ENCODE measurements around the gene INPP4B.

INPP4B gene

GRCh38 chr4:142485452-142485851 is 360.6 kb downstream of the INPP4B start:
- CTCF ChIA-PET: no interaction called here

DNA sequence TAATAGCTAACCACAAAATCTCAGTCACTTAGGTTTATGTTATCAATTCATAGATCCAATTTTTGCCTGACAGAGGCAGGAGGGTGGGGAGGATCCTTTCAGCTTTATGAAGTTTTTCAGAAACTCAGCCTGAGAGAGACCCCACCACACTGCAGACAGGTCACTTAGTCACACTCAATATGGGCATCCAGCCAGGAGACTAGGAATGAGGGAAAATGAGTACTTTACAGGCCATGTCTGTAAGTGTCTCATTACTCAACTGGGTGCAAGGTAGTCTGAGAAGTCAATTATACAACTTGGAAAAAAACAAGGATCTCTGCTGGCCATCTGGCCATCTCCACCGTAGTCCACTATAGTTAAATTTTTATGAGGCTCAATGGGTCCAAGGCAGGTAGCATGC is 365.9 kb downstream of the INPP4B start:
- Mint-ChIP-seq H3K4me1 (peaks cover 6% of the 10 kb centered on the region), H3K27ac (no peak overlapping the region), H3K9me3 (peaks cover 2% of the 10 kb centered on the region), H3K36me3 (peaks cover 2% of the 10 kb centered on the region), H3K4me3 (no peak overlapping the region), H3K27me3 (no peaks in the 10 kb centered on the region)
- DNase-seq: no peak
- CTCF ChIA-PET: no interaction called here

More at GRCh38 chr4:142485452-142485851, 360.6 kb downstream of the INPP4B start:
- H3K9me3 Mint-ChIP-seq: peaks cover 5% of the 10 kb centered on the region
- H3K27me3 Mint-ChIP-seq: no peaks in the 10 kb centered on the region
- peaks cover 3% of the 10 kb centered on the region for H3K36me3 Mint-ChIP-seq
- H3K4me3 Mint-ChIP-seq: no peak overlapping the region
- DNase-seq: no peak
- no peaks in the 10 kb centered on the region for H3K4me1 Mint-ChIP-seq
- no peak overlapping the region for H3K27ac Mint-ChIP-seq

DNA sequence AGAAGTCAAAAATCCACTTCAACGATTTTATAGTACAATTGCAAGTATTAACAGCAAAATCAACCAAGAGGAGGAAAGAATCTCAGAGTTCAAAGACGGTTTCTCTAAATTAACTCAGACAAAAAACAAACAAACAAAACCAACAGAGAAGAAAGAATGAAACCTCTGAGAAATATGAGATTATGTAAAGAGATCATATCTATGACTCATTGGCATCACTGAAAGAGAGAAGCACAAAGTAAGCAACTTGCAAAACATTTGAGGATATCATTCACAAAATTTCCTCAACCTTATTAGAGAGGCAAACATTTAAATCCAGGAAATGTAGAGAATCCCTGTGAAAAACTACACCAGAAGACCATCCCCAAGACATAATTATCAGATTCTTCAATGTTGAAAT is 370.4 kb downstream of the INPP4B start:
- DNase-seq: no peak
- Mint-ChIP-seq H3K4me1 (peaks cover 19% of the 10 kb centered on the region), H3K9me3 (peaks cover 2% of the 10 kb centered on the region), H3K36me3 (peaks cover 2% of the 10 kb centered on the region), H3K4me3 (no peak overlapping the region), H3K27me3 (no peaks in the 10 kb centered on the region), H3K27ac (no peak overlapping the region)
- CTCF ChIA-PET: interaction anchor here (1.4 kb wide), 1 partner anchor 13 kb away, joined by 4 read pairs; no protein-coding TSS in a partner anchor

GRCh38 chr4:142474398-142475087 is 371.6 kb downstream of the INPP4B start:
- Mint-ChIP-seq H3K36me3 (peaks cover 2% of the 10 kb centered on the region), H3K4me1 (peaks cover 19% of the 10 kb centered on the region), H3K27ac (no peak overlapping the region), H3K9me3 (peaks cover 2% of the 10 kb centered on the region), H3K27me3 (no peaks in the 10 kb centered on the region), H3K4me3 (no peak overlapping the region)
- CTCF ChIA-PET: no interaction called here
- DNase-seq: no peak

GRCh38 chr4:142473960-142474338 is 372.2 kb downstream of the INPP4B start:
- CTCF ChIA-PET: no interaction called here
- Mint-ChIP-seq H3K27me3 (no peaks in the 10 kb centered on the region), H3K4me1 (peaks cover 19% of the 10 kb centered on the region), H3K27ac (no peak overlapping the region), H3K9me3 (peaks cover 2% of the 10 kb centered on the region), H3K36me3 (peaks cover 2% of the 10 kb centered on the region), H3K4me3 (no peak overlapping the region)
- no peak for DNase-seq

DNA sequence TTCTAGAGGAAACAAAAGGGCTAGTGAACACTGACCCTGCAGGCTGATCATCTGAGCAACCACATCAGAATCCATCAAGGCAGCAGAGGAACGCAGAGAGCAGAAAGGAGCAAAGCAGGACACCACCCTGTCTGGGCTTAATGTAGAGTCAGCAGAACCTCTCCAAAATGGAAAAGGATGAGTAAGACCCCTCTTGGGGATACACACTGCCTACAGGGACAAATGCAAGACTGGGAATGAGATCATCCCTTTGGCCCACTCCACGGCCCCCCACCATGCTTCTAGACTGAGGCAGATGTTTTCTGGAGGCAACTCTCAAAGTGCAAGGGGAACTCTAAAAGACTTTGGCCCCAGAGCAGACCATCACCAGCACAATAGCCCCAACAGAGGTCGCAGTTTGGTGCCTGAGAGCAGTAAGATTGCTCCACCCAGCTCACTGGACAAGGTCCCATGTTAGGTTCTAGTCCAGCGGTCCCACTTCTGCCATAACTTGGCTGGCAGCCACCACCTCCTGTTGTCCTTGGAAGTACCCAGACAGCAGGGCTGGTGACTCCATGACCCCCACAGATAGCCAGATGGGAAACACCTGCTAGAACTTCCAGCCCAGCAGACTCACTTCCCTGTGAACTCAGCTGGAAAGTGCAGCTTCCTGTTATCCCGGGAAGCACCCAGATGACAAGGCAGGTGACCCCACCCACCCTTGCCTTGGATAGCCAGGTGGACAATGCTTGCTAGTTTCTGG is 372.7 kb downstream of the INPP4B start:
- CTCF ChIA-PET: no interaction called here
- no peak overlapping the region for H3K4me3 Mint-ChIP-seq

DNA sequence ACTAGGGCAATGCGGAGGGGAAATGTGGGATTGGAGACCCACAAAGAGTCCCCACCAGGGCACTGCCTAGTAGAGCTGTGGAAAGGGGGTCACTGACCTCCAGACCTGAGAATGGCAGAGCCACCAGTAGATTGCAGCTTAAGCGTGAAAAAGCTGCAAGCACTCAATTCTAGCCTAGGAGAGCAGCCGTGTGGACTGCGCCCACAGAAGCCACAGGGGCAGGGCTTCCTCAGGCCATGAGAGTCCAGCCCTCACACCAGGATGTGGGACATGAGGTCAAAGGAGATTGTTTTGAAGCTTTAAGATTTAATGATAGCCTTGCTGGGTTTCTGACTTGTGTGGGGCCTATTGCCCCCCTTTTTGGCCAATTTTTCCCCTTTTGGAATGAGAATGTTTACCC is 379.0 kb downstream of the INPP4B start:
- no peak overlapping the region for H3K27ac Mint-ChIP-seq
- no peak overlapping the region for H3K4me3 Mint-ChIP-seq
- no peak for DNase-seq
- peaks cover 4% of the 10 kb centered on the region for H3K9me3 Mint-ChIP-seq
- no peaks in the 10 kb centered on the region for H3K27me3 Mint-ChIP-seq
- H3K4me1 Mint-ChIP-seq: peaks cover 2% of the 10 kb centered on the region
- H3K36me3 Mint-ChIP-seq: peaks cover 3% of the 10 kb centered on the region
- CTCF ChIA-PET: interaction anchor here (0.7 kb wide), 1 partner anchor 854 kb away, joined by 3 read pairs; no protein-coding TSS in a partner anchor

More for the DNA sequence above, 372.7 kb downstream of the INPP4B start:
- Mint-ChIP-seq H3K9me3 (peaks cover 2% of the 10 kb centered on the region), H3K27ac (no peak overlapping the region), H3K27me3 (no peaks in the 10 kb centered on the region), H3K36me3 (no peaks in the 10 kb centered on the region), H3K4me1 (peaks cover 19% of the 10 kb centered on the region)
- no peak for DNase-seq

DNA sequence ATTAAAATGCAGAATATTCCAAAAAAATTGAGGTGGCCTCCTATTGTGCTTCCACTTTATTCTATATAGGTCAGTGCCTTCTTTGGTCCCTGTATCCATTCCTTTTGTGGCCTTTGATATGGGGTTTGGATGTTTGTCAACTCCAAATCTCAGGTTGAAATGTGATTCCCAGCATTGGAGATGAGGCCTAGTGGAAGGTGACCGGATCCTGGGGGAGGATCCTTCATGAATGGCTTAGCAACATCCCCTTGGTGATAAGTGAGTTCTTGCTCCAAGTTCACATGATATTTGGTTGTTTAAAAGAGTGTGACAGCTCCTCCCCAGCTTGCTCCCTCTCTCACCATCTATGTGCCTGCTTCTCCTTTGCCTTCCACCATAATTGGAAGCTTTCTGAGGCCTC is 380.6 kb downstream of the INPP4B start:
- H3K36me3 Mint-ChIP-seq: peaks cover 3% of the 10 kb centered on the region
- peaks cover 2% of the 10 kb centered on the region for H3K4me1 Mint-ChIP-seq

GRCh38 chr4:142463206-142463605 is 382.9 kb downstream of the INPP4B start:
- Mint-ChIP-seq H3K4me1 (peaks cover 2% of the 10 kb centered on the region), H3K36me3 (peaks cover 3% of the 10 kb centered on the region), H3K27ac (no peak overlapping the region), H3K4me3 (no peak overlapping the region), H3K27me3 (no peaks in the 10 kb centered on the region), H3K9me3 (peaks cover 4% of the 10 kb centered on the region)
- CTCF ChIA-PET: no interaction called here
- no peak for DNase-seq

More for the DNA sequence above, 380.6 kb downstream of the INPP4B start:
- no peak overlapping the region for H3K4me3 Mint-ChIP-seq
- no peak for DNase-seq
- H3K27me3 Mint-ChIP-seq: no peaks in the 10 kb centered on the region
- H3K9me3 Mint-ChIP-seq: peaks cover 4% of the 10 kb centered on the region
- CTCF ChIA-PET: no interaction called here
- H3K27ac Mint-ChIP-seq: no peak overlapping the region

DNA sequence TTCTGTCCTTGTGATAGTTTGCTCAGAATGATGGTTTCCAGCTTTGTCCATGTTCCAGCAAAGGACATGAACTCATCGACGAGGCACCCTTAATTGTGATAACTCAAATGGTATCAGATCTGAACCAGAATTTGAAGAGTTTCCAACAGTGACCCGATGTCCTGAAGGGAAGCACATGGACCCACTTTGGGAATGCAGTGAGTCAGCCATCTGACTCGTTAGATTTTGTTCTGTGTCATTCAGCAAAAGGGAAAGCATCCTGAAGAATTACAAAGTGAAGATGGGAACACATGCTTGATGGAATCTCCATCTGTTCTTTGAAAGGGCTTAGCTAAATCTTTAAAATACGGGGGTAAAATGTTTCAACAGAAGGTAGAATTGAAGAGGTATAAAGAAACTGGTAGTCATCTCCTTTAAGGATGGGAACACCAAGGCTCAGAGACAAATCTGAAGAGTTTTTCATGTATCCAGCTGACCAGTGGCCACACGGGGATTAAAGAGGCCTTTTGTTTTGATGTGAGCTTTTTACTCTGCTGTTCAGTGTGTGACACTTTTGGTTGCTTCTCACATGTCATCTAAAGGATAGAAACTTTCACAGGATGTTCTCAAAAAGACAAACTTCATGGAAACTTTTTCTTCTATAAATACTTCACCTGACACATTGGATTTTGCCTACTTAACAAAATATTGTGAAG is 393.8 kb downstream of the INPP4B start:
- peaks cover 9% of the 10 kb centered on the region for H3K9me3 Mint-ChIP-seq
- CTCF ChIA-PET: no interaction called here
- H3K4me1 Mint-ChIP-seq: peaks cover 5% of the 10 kb centered on the region
- H3K27ac Mint-ChIP-seq: no peak overlapping the region
- no peak for DNase-seq
- H3K36me3 Mint-ChIP-seq: no peaks in the 10 kb centered on the region
- no peak overlapping the region for H3K4me3 Mint-ChIP-seq
- H3K27me3 Mint-ChIP-seq: no peaks in the 10 kb centered on the region

DNA sequence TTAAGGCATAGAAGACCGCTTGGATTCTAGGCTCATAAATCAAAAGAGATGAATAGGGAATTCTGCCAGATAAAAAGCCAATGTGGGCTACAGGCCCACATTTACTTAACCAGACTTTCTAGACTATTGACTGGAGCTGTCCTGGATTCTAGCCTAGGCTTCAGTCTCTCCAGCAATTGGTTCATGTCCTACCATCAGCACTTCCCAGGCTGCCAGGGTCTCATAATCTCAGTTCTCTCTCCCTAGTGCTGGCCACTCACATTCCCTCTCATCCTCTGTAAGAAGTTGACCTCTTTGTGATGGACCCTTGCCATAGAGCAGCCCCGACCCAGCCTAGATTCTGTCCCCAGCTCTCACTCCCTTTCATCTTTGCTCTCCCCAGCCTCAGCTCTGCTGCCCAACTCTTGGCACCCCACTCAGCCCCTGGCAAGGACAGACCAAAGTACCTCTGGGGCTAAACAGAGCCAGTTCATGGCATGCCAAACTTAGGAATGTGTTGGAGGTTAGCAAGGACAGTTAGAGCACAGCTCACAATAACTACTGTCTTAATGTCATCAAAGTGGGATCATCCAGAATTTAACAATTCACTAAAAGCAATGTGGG is 396.2 kb downstream of the INPP4B start:
- DNase-seq: no peak
- no peaks in the 10 kb centered on the region for H3K27me3 Mint-ChIP-seq
- no peak overlapping the region for H3K27ac Mint-ChIP-seq
- CTCF ChIA-PET: no interaction called here
- H3K4me1 Mint-ChIP-seq: peaks cover 14% of the 10 kb centered on the region
- peaks cover 2% of the 10 kb centered on the region for H3K9me3 Mint-ChIP-seq
- H3K4me3 Mint-ChIP-seq: no peak overlapping the region
- H3K36me3 Mint-ChIP-seq: no peaks in the 10 kb centered on the region

DNA sequence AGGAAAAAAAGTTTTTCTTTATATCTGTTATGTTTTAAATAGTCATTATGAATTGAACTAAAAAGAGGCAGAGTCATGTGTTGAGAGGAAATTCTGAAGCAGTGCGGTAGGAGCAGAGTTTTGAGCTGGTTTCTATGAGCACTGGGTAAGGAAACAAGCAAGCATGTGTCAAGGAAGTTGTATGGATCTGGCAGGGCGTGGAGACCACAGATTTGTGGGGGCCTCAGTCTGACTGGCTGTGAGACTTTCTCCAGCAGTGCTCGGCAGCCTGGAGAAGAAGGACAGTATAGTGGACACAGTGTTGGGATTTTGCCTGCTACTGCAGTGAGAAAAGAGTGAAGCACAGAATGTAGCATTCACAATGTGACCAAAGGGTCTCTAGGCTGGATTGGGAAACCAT is 399.1 kb downstream of the INPP4B start:
- Mint-ChIP-seq H3K9me3 (peaks cover 5% of the 10 kb centered on the region), H3K27ac (no peak overlapping the region), H3K36me3 (peaks cover 2% of the 10 kb centered on the region), H3K4me1 (peaks cover 17% of the 10 kb centered on the region), H3K4me3 (no peak overlapping the region), H3K27me3 (no peaks in the 10 kb centered on the region)
- DNase-seq: no peak
- CTCF ChIA-PET: no interaction called here

GRCh38 chr4:142443469-142443868 is 402.6 kb downstream of the INPP4B start:
- Mint-ChIP-seq H3K4me3 (no peak overlapping the region), H3K27me3 (no peaks in the 10 kb centered on the region), H3K9me3 (peaks cover 5% of the 10 kb centered on the region), H3K27ac (no peak overlapping the region), H3K36me3 (peaks cover 6% of the 10 kb centered on the region), H3K4me1 (peaks cover 17% of the 10 kb centered on the region)
- CTCF ChIA-PET: interaction anchor here (1.5 kb wide), 1 partner anchor 10 kb away, joined by 3 read pairs; no protein-coding TSS in a partner anchor
- no peak for DNase-seq

GRCh38 chr4:142440093-142440492 is 406.0 kb downstream of the INPP4B start:
- CTCF ChIA-PET: no interaction called here
- peaks cover 6% of the 10 kb centered on the region for H3K4me1 Mint-ChIP-seq
- DNase-seq: no peak
- peaks cover 11% of the 10 kb centered on the region for H3K36me3 Mint-ChIP-seq
- H3K27ac Mint-ChIP-seq: no peak overlapping the region
- no peak overlapping the region for H3K4me3 Mint-ChIP-seq
- peaks cover 9% of the 10 kb centered on the region for H3K9me3 Mint-ChIP-seq
- H3K27me3 Mint-ChIP-seq: no peaks in the 10 kb centered on the region
